ENCODE data around the gene MED17.

MED17 gene

DNA sequence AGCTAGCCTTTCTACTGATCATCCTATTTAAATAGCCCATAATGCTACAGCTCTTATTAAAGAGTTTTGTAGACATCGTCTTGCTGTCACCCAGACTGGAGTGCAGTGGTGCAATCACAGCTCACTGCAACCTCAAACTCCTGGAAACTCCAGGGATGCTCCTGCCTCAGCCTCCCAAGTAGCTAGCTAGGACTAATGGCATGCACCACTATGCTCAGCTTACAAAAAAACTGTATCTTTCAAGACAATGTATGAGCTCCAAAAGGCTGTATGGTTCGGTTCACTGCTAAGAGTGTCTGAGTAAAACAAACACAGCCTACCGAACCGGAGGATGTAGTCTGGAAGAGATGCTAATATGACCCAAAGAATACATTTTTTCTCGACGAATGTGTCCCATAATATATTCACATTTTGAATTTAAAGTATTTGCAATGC is 45.4 kb upstream of the MED17 start:
- TF ChIP-seq, protein P1, sequence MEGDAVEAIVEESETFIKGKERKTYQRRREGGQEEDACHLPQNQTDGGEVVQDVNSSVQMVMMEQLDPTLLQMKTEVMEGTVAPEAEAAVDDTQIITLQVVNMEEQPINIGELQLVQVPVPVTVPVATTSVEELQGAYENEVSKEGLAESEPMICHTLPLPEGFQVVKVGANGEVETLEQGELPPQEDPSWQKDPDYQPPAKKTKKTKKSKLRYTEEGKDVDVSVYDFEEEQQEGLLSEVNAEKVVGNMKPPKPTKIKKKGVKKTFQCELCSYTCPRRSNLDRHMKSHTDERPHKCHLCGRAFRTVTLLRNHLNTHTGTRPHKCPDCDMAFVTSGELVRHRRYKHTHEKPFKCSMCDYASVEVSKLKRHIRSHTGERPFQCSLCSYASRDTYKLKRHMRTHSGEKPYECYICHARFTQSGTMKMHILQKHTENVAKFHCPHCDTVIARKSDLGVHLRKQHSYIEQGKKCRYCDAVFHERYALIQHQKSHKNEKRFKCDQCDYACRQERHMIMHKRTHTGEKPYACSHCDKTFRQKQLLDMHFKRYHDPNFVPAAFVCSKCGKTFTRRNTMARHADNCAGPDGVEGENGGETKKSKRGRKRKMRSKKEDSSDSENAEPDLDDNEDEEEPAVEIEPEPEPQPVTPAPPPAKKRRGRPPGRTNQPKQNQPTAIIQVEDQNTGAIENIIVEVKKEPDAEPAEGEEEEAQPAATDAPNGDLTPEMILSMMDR (IDR thresholded peaks at IDR 0.05; ENCODE audit: unreplicated experiment in 3 of 3) = no peak
- peak overlapping the region; percentile 35 to 98 (median 63) for H3K27ac Mint-ChIP-seq
- H3K9me3 Mint-ChIP-seq = no peaks in the 10 kb centered on the region
- H3K4me1 Mint-ChIP-seq = peaks cover 50% of the 10 kb centered on the region
- H3K27me3 Mint-ChIP-seq (ENCODE audit: low read depth) = no peaks in the 10 kb centered on the region
- peak overlapping the region; percentile 98 to 99 (median 99) for H3K4me3 Mint-ChIP-seq
- peaks cover 63% of the 10 kb centered on the region for H3K36me3 Mint-ChIP-seq (ENCODE audit: low read depth)

DNA sequence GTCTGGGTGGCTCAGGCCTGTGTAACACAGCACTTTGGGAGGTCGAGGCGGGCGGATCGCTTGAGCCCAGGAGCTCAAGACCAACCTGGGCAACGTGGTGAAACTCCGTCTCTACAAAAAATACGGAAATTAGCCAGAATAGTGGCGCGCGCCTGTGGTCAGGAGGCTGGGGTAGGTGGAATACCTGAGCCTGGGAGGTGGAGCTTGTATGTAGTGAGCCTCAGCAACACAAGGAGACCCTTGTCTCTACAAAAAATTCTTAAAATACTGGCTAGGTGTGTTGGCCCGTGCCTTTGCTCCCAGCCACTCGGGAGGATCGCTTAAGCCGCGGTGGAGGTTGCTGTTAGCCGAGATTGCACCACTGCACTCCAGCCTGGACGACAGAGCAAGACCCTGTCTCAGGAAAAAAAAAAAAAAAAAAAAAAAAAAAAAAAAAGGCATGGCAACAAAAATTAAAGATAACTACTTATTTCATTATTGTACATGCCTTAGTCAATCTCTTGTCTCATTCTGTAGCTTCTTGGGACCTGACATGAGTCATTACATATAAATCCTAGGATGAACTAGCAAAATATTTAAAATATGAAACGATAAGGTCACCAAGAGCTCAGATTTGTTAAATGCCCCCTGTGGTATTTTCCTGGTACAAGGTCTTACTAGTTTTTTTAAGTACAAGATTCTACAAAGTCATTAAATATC is 43.9 kb upstream of the MED17 start:
- TF ChIP-seq, protein P1 (IDR thresholded peaks at IDR 0.05; ENCODE audit: unreplicated experiment in 3 of 3) = no peak
- Mint-ChIP-seq H3K4me1 (peaks cover 64% of the 10 kb centered on the region), H3K36me3 (ENCODE audit: low read depth) (peaks cover 53% of the 10 kb centered on the region), H3K27ac (peak overlapping the region; percentile 98 to 99 (median 99)), H3K9me3 (no peaks in the 10 kb centered on the region), H3K4me3 (peak overlapping the region; percentile 98 to 99 (median 99)), H3K27me3 (ENCODE audit: low read depth) (no peaks in the 10 kb centered on the region)

DNA sequence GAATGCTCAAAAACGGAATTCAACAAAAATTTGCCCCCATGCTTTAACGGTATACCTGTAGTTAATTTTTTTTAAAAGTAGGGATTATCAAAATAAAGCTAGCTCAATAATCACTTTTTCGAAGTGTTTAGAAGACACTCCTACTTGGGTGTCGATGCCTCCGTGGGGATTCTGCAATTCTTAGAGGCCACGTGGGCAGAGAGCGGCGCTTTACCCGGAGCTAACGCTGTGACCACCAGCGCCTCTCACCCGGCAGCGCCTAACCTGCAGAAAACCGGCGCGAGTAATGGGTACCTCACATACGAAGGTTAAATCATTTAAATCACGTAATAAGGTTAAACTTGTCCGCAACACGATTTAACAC is 43.4 kb upstream of the MED17 start:
- TF ChIP-seq, protein P1 (IDR thresholded peaks at IDR 0.05; ENCODE audit: unreplicated experiment in 3 of 3) = no peak
- Mint-ChIP-seq H3K36me3 (ENCODE audit: low read depth) (peaks cover 47% of the 10 kb centered on the region), H3K9me3 (no peaks in the 10 kb centered on the region), H3K4me1 (peaks cover 66% of the 10 kb centered on the region), H3K27ac (peak overlapping the region; percentile 98 to 99 (median 99)), H3K4me3 (peak overlapping the region; percentile 98 to 99 (median 99)), H3K27me3 (ENCODE audit: low read depth) (no peaks in the 10 kb centered on the region)

DNA sequence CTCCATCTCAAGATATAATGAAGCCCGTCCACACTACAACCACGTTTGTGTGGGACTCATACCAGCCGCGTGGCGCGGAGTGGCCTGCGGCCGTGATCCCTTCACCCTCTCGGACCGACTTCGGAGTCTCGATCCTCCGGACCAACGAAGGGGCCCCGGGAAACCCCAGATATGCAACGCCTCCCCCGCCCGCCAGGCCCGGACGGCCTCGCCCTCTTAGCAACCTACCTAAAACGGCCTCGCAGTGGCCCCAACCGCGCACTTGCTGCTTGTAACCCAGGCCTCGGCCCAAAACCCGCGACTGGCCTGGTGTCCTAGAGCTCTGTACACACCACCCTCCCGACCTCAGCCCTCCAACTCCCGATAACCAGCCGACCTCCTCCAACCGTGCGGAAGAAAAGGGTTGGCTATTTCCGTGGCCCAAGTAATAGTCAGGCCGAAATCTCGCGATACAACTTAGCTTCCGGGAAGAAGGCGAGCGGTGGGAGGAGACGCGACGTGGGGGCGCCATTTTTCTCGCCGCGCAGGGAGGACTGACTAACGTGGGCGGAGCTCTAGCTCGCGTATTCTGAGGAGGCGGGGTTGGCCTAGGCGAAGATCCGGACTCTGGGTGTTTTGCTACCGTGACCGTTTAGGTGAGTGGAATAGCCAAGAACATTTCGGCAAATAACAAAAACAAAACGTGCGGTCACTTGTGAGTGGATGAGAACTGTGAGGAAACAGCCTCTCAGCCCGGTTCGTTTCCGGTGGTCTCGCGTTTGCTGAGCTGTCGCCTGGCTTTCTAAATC is 42.8 kb upstream of the MED17 start, which contains the start of the genes C11orf54 and TAF1D:
C11orf54 (plus strand) TSS at position 579 of the 788 bp plus-strand sequence. CDS start 5,722 bp downstream, outside the sequence.
TAF1D (minus strand) TSS at position 402 of the 788 bp plus-strand sequence. CDS start 2,191 bp downstream, outside the sequence.
- Mint-ChIP-seq H3K27me3 (ENCODE audit: low read depth) (no peaks in the 10 kb centered on the region), H3K9me3 (no peaks in the 10 kb centered on the region), H3K4me1 (peaks cover 64% of the 10 kb centered on the region), H3K4me3 (peak within 1 kb of the TSS; percentile 98 to 99 (median 99)), H3K27ac (peak within 1 kb of the TSS; percentile 98 to 99 (median 99)), H3K36me3 (ENCODE audit: low read depth) (peaks cover 42% of the 10 kb centered on the region)
- TF ChIP-seq, protein P1 (IDR thresholded peaks at IDR 0.05; ENCODE audit: unreplicated experiment in 3 of 3) = no peak

DNA sequence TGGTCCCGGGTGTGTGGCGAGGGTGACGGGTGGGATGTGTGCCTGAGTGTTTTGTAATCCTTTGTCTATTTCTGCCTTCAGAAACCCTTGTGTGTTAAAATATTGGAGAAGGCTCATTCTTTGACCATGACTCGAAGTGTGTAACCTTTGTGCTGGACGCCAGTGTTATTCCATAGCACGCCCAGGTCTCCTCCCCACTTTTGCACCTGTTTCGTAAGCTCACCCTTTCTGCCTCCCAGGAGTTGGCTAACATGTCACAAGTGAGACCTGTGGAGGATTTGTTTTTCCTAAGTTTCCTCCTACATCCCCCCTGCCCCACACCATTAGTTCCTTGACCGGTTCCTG is 42.2 kb upstream of the MED17 start:
- TF ChIP-seq, protein P1 (IDR thresholded peaks at IDR 0.05; ENCODE audit: unreplicated experiment in 3 of 3) = no peak
- H3K4me1 Mint-ChIP-seq = peaks cover 59% of the 10 kb centered on the region
- H3K27me3 Mint-ChIP-seq (ENCODE audit: low read depth) = no peaks in the 10 kb centered on the region
- H3K4me3 Mint-ChIP-seq = peak overlapping the region; percentile 98 to 99 (median 99)
- H3K27ac Mint-ChIP-seq = peak overlapping the region; percentile 98 to 99 (median 99)
- no peaks in the 10 kb centered on the region for H3K9me3 Mint-ChIP-seq
- H3K36me3 Mint-ChIP-seq (ENCODE audit: low read depth) = peaks cover 36% of the 10 kb centered on the region

Data from nephron (organoid).